Suprapubic skin (tissue), 4 donors: ENCODE results near the gene HOTAIR. TPM values are rescaled to one million over a fixed set of nuclear protein-coding genes. Genes with fewer than 3 reads are reported as not detected.

Experiments used
- DNase-seq, 2 donors: peaks; one replicate each; pipeline ENCODE4 v3.0.0-alpha.2; 2019; ENCODE audit warnings: low spot score in 2 of 2
- H3K27ac ChIP-seq: fragments of 200-600 bp; sonication (generic); one replicate; pipeline ENCODE4 v1.5.1; 2019
- H3K27me3 ChIP-seq: fragments of 200-600 bp; sonication (generic); one replicate; pipeline ENCODE4 v1.5.1; 2019
- H3K36me3 ChIP-seq: fragments of 200-600 bp; sonication (generic); one replicate; pipeline ENCODE4 v1.5.1; 2019
- H3K4me1 ChIP-seq: fragments of 200-600 bp; sonication (generic); one replicate; pipeline ENCODE4 v1.5.1; 2019
- H3K4me3 ChIP-seq: fragments of 200-600 bp; sonication (generic); one replicate; pipeline ENCODE4 v1.5.1; 2019; ENCODE audit warnings: mild to moderate bottlenecking
- H3K9me3 ChIP-seq: fragments of 200-600 bp; sonication (generic); one replicate; pipeline ENCODE4 v1.5.1; 2019
- EP300 ChIP-seq: sonication (generic); formaldehyde crosslinking; IDR thresholded peaks from one replicate; pipeline ENCODE4 v1.6.1; 2017; ENCODE audit warnings: antibody characterized with exemption
- POLR2A ChIP-seq, 2 donors: fragments of 450-650 bp; IDR thresholded peaks; one replicate each; pipeline ENCODE4 v1.6.1; 2017; ENCODE audit warnings: antibody characterized with exemption in 2 of 2, mild to moderate bottlenecking in 2 of 2, moderate library complexity in 2 of 2
- POLR2AphosphoS5 ChIP-seq, 3 donors: sonication (generic); formaldehyde crosslinking; IDR thresholded peaks; one replicate each; pipeline ENCODE4 v1.6.1; 2017; ENCODE audit warnings: antibody characterized with exemption in 3 of 3
- WGBS: methylation state at CpG from one replicate; pipeline ENCODE4 v1.1.5; 2018; 5-methylcytosine and 5-hydroxymethylcytosine counted together
- total RNA-seq, 4 donors: library from RNA; depleted of rRNA; stranded (reverse); fragments of >200 nt; gene quantifications; one replicate each; pipeline ENCODE4 v1.1.0, GENCODE V29; 2016
- TF ChIP-seq, protein P1 (sequence below), 2 donors: fragments of 200-600 bp in 1 of 2; fragments of 450-650 bp in 1 of 2; sonication (generic) in 1 of 2; IDR thresholded peaks; one replicate each; pipeline ENCODE4 v1.5.1; 2016 to 2019; ENCODE audit warnings: antibody characterized with exemption in 2 of 2, mild to moderate bottlenecking in 1 of 2, moderate library complexity in 1 of 2

Gene HOTAIR
- total RNA-seq, 4 donors from 2014 or later, result 1.4 to 15.7 (median 10.7) TPM

DNA sequence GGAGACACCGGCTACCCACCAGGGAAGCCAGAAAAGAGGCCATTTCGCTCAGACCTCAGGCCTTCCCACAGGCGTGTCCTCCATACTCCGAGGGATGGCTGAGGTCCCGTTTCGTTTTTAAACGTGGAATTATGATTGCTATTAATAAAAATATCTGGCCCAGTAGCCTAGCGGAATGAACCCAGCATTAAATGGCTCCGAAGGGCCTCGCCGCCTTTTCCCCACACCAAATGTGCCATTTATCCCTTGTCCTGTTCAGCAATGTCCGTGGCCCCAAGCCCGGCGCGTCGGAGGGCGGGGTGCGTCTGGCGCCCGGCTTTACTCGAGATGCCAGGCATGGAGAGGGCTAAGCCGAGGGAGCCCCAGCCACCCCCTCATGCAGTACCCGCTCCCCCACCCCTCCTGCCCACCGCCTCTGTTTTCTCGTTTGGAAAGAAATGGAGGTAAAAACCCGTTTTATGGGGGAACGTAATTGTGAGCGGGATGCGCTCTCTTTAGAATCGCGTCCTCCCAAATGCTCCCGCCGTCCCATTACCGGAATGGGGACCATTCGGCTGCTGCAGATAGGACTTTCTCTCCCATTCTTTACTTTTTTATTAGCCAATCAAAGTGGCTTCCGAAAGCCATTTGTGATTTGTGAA is 39.7 kb upstream of the HOTAIR start:
- peaks cover 73% of the 10 kb centered on the region for H3K4me1 ChIP-seq
- H3K27ac ChIP-seq, result peak overlapping the region; percentile 98
- peak overlapping the region; percentile 36 for H3K4me3 ChIP-seq
- TF ChIP-seq, protein P1, sequence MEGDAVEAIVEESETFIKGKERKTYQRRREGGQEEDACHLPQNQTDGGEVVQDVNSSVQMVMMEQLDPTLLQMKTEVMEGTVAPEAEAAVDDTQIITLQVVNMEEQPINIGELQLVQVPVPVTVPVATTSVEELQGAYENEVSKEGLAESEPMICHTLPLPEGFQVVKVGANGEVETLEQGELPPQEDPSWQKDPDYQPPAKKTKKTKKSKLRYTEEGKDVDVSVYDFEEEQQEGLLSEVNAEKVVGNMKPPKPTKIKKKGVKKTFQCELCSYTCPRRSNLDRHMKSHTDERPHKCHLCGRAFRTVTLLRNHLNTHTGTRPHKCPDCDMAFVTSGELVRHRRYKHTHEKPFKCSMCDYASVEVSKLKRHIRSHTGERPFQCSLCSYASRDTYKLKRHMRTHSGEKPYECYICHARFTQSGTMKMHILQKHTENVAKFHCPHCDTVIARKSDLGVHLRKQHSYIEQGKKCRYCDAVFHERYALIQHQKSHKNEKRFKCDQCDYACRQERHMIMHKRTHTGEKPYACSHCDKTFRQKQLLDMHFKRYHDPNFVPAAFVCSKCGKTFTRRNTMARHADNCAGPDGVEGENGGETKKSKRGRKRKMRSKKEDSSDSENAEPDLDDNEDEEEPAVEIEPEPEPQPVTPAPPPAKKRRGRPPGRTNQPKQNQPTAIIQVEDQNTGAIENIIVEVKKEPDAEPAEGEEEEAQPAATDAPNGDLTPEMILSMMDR (IDR thresholded peaks at IDR 0.05), result no peak
- peak in 1 of 3 donors; percentile 9 for TF ChIP-seq POLR2AphosphoS5 (IDR thresholded peaks at IDR 0.05)
- WGBS, result 41% methylated on average over 34 of the region's 36 CpGs
- H3K36me3 ChIP-seq, result no peaks in the 10 kb centered on the region
- DNase-seq, result no peak
- peaks cover 17% of the 10 kb centered on the region for H3K27me3 ChIP-seq
- H3K9me3 ChIP-seq, result no peaks in the 10 kb centered on the region

DNA sequence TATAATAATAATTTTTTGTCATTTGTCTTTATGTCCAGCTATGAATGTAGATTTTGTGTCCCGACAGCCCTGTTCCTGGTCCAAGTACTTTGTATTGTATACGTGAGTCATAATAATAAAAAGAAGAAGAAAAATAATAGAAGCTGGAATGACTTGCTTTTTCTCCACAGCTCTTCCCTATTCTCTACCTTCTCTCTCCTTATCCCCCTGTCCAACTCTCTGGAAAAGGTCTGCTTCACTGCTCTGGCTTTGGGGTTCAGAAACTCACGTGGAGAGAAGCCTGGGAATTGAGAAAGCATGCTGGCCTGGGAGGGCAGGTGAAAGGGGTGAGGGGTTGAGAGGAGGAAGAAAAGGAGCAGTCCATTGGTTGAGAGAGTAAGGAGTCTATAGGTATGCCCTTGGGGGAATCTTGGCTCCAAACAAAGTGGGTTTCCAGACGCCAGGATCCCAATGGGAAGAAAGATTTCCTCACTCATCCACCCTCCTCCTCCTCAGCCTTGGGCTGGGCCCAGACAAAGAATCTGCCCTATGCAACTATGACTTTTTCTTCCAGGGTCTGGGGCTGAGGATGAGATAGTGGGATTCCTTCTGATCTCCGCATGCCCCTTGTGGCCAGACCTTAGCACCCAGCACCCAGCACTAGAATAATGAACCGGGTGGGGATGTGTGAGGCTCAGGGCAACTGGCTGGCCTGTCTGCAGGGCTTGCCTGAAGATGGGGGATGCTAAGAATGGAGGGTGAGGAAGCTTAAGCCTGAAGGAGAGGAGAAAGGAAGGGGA is 38.1 kb upstream of the HOTAIR start:
- Histone ChIP-seq H3K36me3 (no peaks in the 10 kb centered on the region), H3K27me3 (peaks cover 12% of the 10 kb centered on the region), H3K9me3 (no peaks in the 10 kb centered on the region), H3K27ac (peak overlapping the region; percentile 98), H3K4me1 (peaks cover 71% of the 10 kb centered on the region), H3K4me3 (no peak overlapping the region)
- no peak for TF ChIP-seq POLR2AphosphoS5 (IDR thresholded peaks at IDR 0.05)
- WGBS, result 54% methylated on average over 6 of the region's 6 CpGs
- no peak for DNase-seq

GRCh38 chr12:54011665-54012532 is 37.1 kb upstream of the HOTAIR start:
- Histone ChIP-seq H3K27ac (peak overlapping the region; percentile 98), H3K9me3 (no peaks in the 10 kb centered on the region), H3K27me3 (peaks cover 12% of the 10 kb centered on the region), H3K36me3 (no peaks in the 10 kb centered on the region), H3K4me1 (peaks cover 79% of the 10 kb centered on the region), H3K4me3 (peak overlapping the region; percentile 63)
- WGBS, result 58% methylated on average over 14 of the region's 14 CpGs
- DNase-seq, result no peak
- no peak for TF ChIP-seq POLR2A (IDR thresholded peaks at IDR 0.05)
- TF ChIP-seq, protein P1 (IDR thresholded peaks at IDR 0.05), result no peak
- TF ChIP-seq EP300, result no peak
- no peak for TF ChIP-seq POLR2AphosphoS5 (IDR thresholded peaks at IDR 0.05)

- H3K4me3 ChIP-seq, result peak overlapping the region; percentile 63
- peaks cover 81% of the 10 kb centered on the region for H3K4me1 ChIP-seq
- DNase-seq, result no peak
- peaks cover 12% of the 10 kb centered on the region for H3K27me3 ChIP-seq
- H3K9me3 ChIP-seq, result no peaks in the 10 kb centered on the region
- no peaks in the 10 kb centered on the region for H3K36me3 ChIP-seq
- 39% methylated on average over 17 of the region's 17 CpGs for WGBS
- H3K27ac ChIP-seq, result peak overlapping the region; percentile 98
- TF ChIP-seq POLR2A (IDR thresholded peaks at IDR 0.05), result no peak
- no peak for TF ChIP-seq EP300
- TF ChIP-seq, protein P1 (IDR thresholded peaks at IDR 0.05), result no peak
- TF ChIP-seq POLR2AphosphoS5 (IDR thresholded peaks at IDR 0.05), result no peak
Observed at GRCh38 chr12:54010972-54011664, 36.4 kb upstream of the HOTAIR start.
